Right cardiac atrium (tissue), 5 donors: ENCODE data around the gene SV2C. TPM values are rescaled to one million over a fixed set of nuclear protein-coding genes. Genes with fewer than 3 reads are reported as not detected.
A peak's percentile ranks its signal among the peaks of the same experiment; 100 is the strongest.

Source experiments
- ATAC-seq, 2 donors: fragments of 200-7000 bp; cut with Tn5 transposase; one replicate each; pipeline versions ENCODE4 v1.8.0 to v1.9.1; 2020; ENCODE audit warnings: moderate library complexity in 2 of 2, mild to moderate bottlenecking in 1 of 2
- DNase-seq, 3 donors: peaks; one replicate each; pipeline ENCODE4 v3.0.0-alpha.2; 2020
- H3K27ac ChIP-seq: one replicate; pipeline ENCODE4 v1.5.1; 2013; ENCODE audit warnings: mild to moderate bottlenecking, low read length, control low read depth, moderate library complexity
- H3K27me3 ChIP-seq: one replicate; pipeline ENCODE4 v1.6.1; 2013; ENCODE audit not compliant: control insufficient read depth, insufficient read depth
- H3K4me1 ChIP-seq: one replicate; pipeline ENCODE4 v1.6.1; 2013; ENCODE audit warnings: low read length; ENCODE audit not compliant: control insufficient read depth, insufficient read depth
- H3K4me3 ChIP-seq: one replicate; pipeline ENCODE4 v1.5.1; 2013; ENCODE audit warnings: low read length, control low read depth
- H3K9me3 ChIP-seq: one replicate; pipeline ENCODE4 v1.6.1; 2013; ENCODE audit warnings: low read length; ENCODE audit not compliant: control insufficient read depth
- WGBS: extraction: QIAGEN DNeasy Blood & Tissue Kit; methylation state at CpG from one replicate; pipeline ENCODE4 v1.1.7; 2013; 5-methylcytosine and 5-hydroxymethylcytosine counted together
- intact Hi-C, 4 donors: fragments of 100-400 bp; cut with DNase I; formaldehyde crosslinking; loops; one replicate each; pipeline versions ENCODE4 v1.11.0 to v1.14.0; 2022 to 2023
- polyA plus RNA-seq: library from polyadenylated mRNA; stranded (reverse); fragments of 200-250 nt; gene quantifications from one replicate; pipeline ENCODE4 v1.2.3, GENCODE V29; 2013
- total RNA-seq, 4 donors: library from RNA; stranded (reverse); fragmentation: NEBNext Ultra II Directional; extraction: Animal tissue kit (Norgen Biotek cat#: 25700); gene quantifications; one replicate each; pipeline ENCODE4 v1.2.1, GENCODE V29; 2021
- donor health status: healthy with polysubstance abuse.
- donor health status: DM: no; HTN: yes; CAD: no.
- donor health status: DM: no; HTN: no; CAD: no.
- donor health status: DM: no; HTN: yes; CAD: no; lungs with severe emphysema.
- donor health status: DM: yes; HTN: yes; CAD: no.

Gene SV2C
- total and polyA plus RNA-seq, 5 donors = 0.02 to 0.88 (median 0.11) TPM; not detected in 1

GRCh38 chr5:76165711-76166374, 82.7 kb downstream of the SV2C start:
- intact Hi-C loops = no loop called here
- no peak overlapping the region for H3K4me3 ChIP-seq
- no peaks in the 10 kb centered on the region for H3K4me1 ChIP-seq
- no peaks in the 10 kb centered on the region for H3K27me3 ChIP-seq
- no peak for ATAC-seq
- DNase-seq = no peak
- no peak overlapping the region for H3K27ac ChIP-seq
- 42% methylated on average over 2 of the region's 2 CpGs for WGBS
- H3K9me3 ChIP-seq = no peaks in the 10 kb centered on the region

- 62% methylated on average over 3 of the region's 3 CpGs for WGBS
- Histone ChIP-seq H3K27ac (no peak overlapping the region), H3K4me3 (no peak overlapping the region), H3K9me3 (no peaks in the 10 kb centered on the region), H3K27me3 (no peaks in the 10 kb centered on the region), H3K4me1 (no peaks in the 10 kb centered on the region)
- intact Hi-C loops = no loop called here
- no peak for DNase-seq
- ATAC-seq = no peak
These were observed 83.8 kb downstream of the SV2C start for GRCh38 chr5:76166886-76167576.

GRCh38 chr5:76169146-76169905, 86.1 kb downstream of the SV2C start:
- no peaks in the 10 kb centered on the region for H3K27me3 ChIP-seq
- H3K27ac ChIP-seq = no peak overlapping the region
- no peaks in the 10 kb centered on the region for H3K9me3 ChIP-seq
- H3K4me3 ChIP-seq = no peak overlapping the region
- no peak for DNase-seq
- H3K4me1 ChIP-seq = no peaks in the 10 kb centered on the region
- 78% methylated on average over 6 of the region's 6 CpGs for WGBS
- no peak for ATAC-seq
- intact Hi-C loops = no loop called here

- no peak for DNase-seq
- WGBS = 95% methylated on average over 23 of the region's 23 CpGs
- H3K4me3 ChIP-seq = no peak overlapping the region
- H3K9me3 ChIP-seq = no peaks in the 10 kb centered on the region
- H3K27me3 ChIP-seq = no peaks in the 10 kb centered on the region
- ATAC-seq = no peak
- intact Hi-C loops = no loop called here
- no peak overlapping the region for H3K27ac ChIP-seq
- H3K4me1 ChIP-seq = no peaks in the 10 kb centered on the region
These were observed 90.9 kb downstream of the SV2C start for GRCh38 chr5:76174101-76174500.

- WGBS = 16% methylated on average over 6 of the region's 6 CpGs
- DNase-seq (peak in 1 of 3 donors; percentile 59), ATAC-seq (no peak)
- Histone ChIP-seq H3K27me3 (no peaks in the 10 kb centered on the region), H3K9me3 (no peaks in the 10 kb centered on the region), H3K4me3 (no peak overlapping the region), H3K4me1 (no peaks in the 10 kb centered on the region), H3K27ac (no peak overlapping the region)
- intact Hi-C loops = no loop called here
These were observed 92.0 kb downstream of the SV2C start for GRCh38 chr5:76175051-76175666.

- no peaks in the 10 kb centered on the region for H3K27me3 ChIP-seq
- 39% methylated on average over 7 of the region's 7 CpGs for WGBS
- no peaks in the 10 kb centered on the region for H3K9me3 ChIP-seq
- ATAC-seq = no peak
- no peaks in the 10 kb centered on the region for H3K4me1 ChIP-seq
- H3K27ac ChIP-seq = no peak overlapping the region
- H3K4me3 ChIP-seq = no peak overlapping the region
- no peak for DNase-seq
- intact Hi-C loops = no loop called here
These were observed 92.7 kb downstream of the SV2C start for GRCh38 chr5:76175821-76176403.

- Histone ChIP-seq H3K4me1 (no peaks in the 10 kb centered on the region), H3K4me3 (no peak overlapping the region), H3K9me3 (no peaks in the 10 kb centered on the region), H3K27ac (no peak overlapping the region), H3K27me3 (no peaks in the 10 kb centered on the region)
- no peak for DNase-seq
- intact Hi-C loops = no loop called here
- no peak for ATAC-seq
These were observed 94.8 kb downstream of the SV2C start for GRCh38 chr5:76177978-76178377.

GRCh38 chr5:76178913-76179312, 95.7 kb downstream of the SV2C start:
- 61% methylated on average over 5 of the region's 5 CpGs for WGBS
- no peak for DNase-seq
- intact Hi-C loops = no loop called here
- no peak overlapping the region for H3K27ac ChIP-seq
- no peak overlapping the region for H3K4me3 ChIP-seq
- H3K4me1 ChIP-seq = no peaks in the 10 kb centered on the region
- H3K27me3 ChIP-seq = no peaks in the 10 kb centered on the region
- H3K9me3 ChIP-seq = no peaks in the 10 kb centered on the region
- no peak for ATAC-seq

- no peak overlapping the region for H3K4me3 ChIP-seq
- ATAC-seq = no peak
- no peak overlapping the region for H3K27ac ChIP-seq
- H3K9me3 ChIP-seq = no peaks in the 10 kb centered on the region
- intact Hi-C loops = no loop called here
- WGBS = 75% methylated on average over 8 of the region's 8 CpGs
- no peaks in the 10 kb centered on the region for H3K4me1 ChIP-seq
- no peak for DNase-seq
- no peaks in the 10 kb centered on the region for H3K27me3 ChIP-seq
These were observed 97.9 kb downstream of the SV2C start for GRCh38 chr5:76180814-76181805.

- no peak for ATAC-seq
- Histone ChIP-seq H3K27me3 (no peaks in the 10 kb centered on the region), H3K4me1 (no peaks in the 10 kb centered on the region), H3K9me3 (no peaks in the 10 kb centered on the region), H3K27ac (no peak overlapping the region), H3K4me3 (no peak overlapping the region)
- no peak for DNase-seq
- intact Hi-C loops = no loop called here
These were observed 104.2 kb downstream of the SV2C start for GRCh38 chr5:76187386-76187785.
